Measurements from ENCODE around the gene RIPPLY1.

Gene RIPPLY1

GRCh38 chrX:106927023-106927422 lies 23.9 kb upstream of the RIPPLY1 start:
- no peak for TF ChIP-seq EZH2 (IDR thresholded peaks at IDR 0.05; ENCODE audit: borderline replicate concordance, low read depth, low read length, severe bottlenecking)
- no peak for TF ChIP-seq CTCF (IDR thresholded peaks at IDR 0.05; ENCODE audit: borderline replicate concordance, extremely low read depth, low read length, poor library complexity, severe bottlenecking)
- no peak for DNase-seq
- H3K79me2 ChIP-seq (ENCODE audit: insufficient read depth, low read length): no peaks in the 10 kb centered on the region
- H3K4me3 ChIP-seq (ENCODE audit: low read depth in 1 of 2, low read length in 2 of 2): no peak overlapping the region
- no peaks in the 10 kb centered on the region for H4K20me1 ChIP-seq (ENCODE audit: insufficient read depth, low read length)
- H3K4me1 ChIP-seq (ENCODE audit: insufficient read depth, low read length): no peaks in the 10 kb centered on the region
- H2AFZ ChIP-seq (ENCODE audit: low read depth, low read length): no peak overlapping the region
- H3K36me3 ChIP-seq (ENCODE audit: insufficient read depth, low read length): no peaks in the 10 kb centered on the region
- H3K4me2 ChIP-seq (ENCODE audit: insufficient read depth, low read length): no peak overlapping the region
- no peak for ATAC-seq (ENCODE audit: insufficient read depth, low read depth)
- no peaks in the 10 kb centered on the region for H3K27me3 ChIP-seq (ENCODE audit: insufficient read depth, low read length, poor library complexity)
- H3K9ac ChIP-seq (ENCODE audit: low read depth, low read length): no peak overlapping the region
- no peaks in the 10 kb centered on the region for H3K9me3 ChIP-seq (ENCODE audit: insufficient read depth, low read length, severe bottlenecking)
- no peak overlapping the region for H3K27ac ChIP-seq (ENCODE audit: low read length)

DNA sequence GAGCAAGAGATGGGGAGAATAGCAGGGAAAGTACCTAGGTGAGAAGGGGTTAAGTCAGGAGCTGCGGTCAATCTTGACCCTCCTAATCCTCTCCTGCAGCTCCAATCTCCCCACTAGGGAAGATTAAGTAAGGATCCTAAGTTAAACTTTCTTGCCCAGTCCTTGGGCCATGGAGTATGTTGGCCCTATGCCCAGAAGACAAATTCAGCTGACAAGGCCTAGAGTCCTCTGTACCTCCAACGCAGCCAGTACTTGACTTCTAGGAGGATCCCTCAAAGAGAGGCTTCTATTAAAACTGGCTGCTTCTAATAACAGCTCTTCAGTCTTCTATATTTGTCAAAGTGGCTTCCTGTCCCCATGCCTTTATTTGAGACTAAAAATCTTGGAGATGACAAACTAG lies 18.5 kb upstream of the RIPPLY1 start:
- Histone ChIP-seq H3K9me3 (ENCODE audit: insufficient read depth, low read length, severe bottlenecking) (no peaks in the 10 kb centered on the region), H4K20me1 (ENCODE audit: insufficient read depth, low read length) (no peaks in the 10 kb centered on the region), H3K4me1 (ENCODE audit: insufficient read depth, low read length) (peaks cover 21% of the 10 kb centered on the region), H3K4me2 (ENCODE audit: insufficient read depth, low read length) (no peak overlapping the region), H3K36me3 (ENCODE audit: insufficient read depth, low read length) (no peaks in the 10 kb centered on the region), H3K4me3 (ENCODE audit: low read depth in 1 of 2, low read length in 2 of 2) (no peak overlapping the region), H3K9ac (ENCODE audit: low read depth, low read length) (no peak overlapping the region), H3K27me3 (ENCODE audit: insufficient read depth, low read length, poor library complexity) (no peaks in the 10 kb centered on the region), H2AFZ (ENCODE audit: low read depth, low read length) (no peak overlapping the region), H3K27ac (ENCODE audit: low read length) (no peak overlapping the region), H3K79me2 (ENCODE audit: insufficient read depth, low read length) (no peaks in the 10 kb centered on the region)
- ATAC-seq (ENCODE audit: insufficient read depth, low read depth) (no peak), DNase-seq (no peak)
- TF ChIP-seq EZH2 (IDR thresholded peaks at IDR 0.05; ENCODE audit: borderline replicate concordance, low read depth, low read length, severe bottlenecking) (no peak), CTCF (IDR thresholded peaks at IDR 0.05; ENCODE audit: borderline replicate concordance, extremely low read depth, low read length, poor library complexity, severe bottlenecking) (no peak)

DNA sequence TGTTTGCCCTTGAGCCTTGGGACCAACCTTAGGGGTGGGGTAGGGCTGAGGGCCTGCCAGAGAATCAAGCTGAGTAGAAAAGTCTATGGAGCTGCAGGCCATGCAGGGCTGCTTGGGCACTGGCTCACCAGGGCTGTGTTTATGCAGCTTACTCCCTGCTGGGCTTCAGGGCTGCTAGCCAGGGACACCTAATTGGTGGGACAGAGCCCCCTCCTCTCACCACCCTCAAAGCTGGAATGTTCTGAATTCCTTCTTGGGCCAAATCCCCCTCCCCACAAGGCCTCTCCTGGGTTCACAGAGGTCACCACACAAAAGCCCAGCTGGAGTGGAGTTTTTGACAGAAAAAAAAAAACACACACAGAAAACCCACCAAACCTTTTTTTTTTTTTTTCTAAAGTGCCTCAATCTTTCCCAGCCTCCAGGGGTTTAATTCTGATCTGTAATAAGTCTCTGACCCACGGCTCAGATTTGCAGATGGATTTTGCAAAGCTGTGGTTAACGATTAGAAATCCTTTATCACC lies 16.9 kb upstream of the RIPPLY1 start, which contains the start of gene CLDN2:
CLDN2 (plus strand) TSS at position 471 of the 521 bp plus-strand sequence. CDS start 7,827 bp downstream, outside the sequence.
- H3K9me3 ChIP-seq (ENCODE audit: insufficient read depth, low read length, severe bottlenecking): no peaks in the 10 kb centered on the region
- no peaks in the 10 kb centered on the region for H3K79me2 ChIP-seq (ENCODE audit: insufficient read depth, low read length)
- H4K20me1 ChIP-seq (ENCODE audit: insufficient read depth, low read length): no peaks in the 10 kb centered on the region
- H3K4me3 ChIP-seq (ENCODE audit: low read depth in 1 of 2, low read length in 2 of 2): no peak within 1 kb of the TSS
- H3K36me3 ChIP-seq (ENCODE audit: insufficient read depth, low read length): no peaks in the 10 kb centered on the region
- H3K9ac ChIP-seq (ENCODE audit: low read depth, low read length): no peak within 1 kb of the TSS
- peaks cover 21% of the 10 kb centered on the region for H3K4me1 ChIP-seq (ENCODE audit: insufficient read depth, low read length)
- DNase-seq (no peak), ATAC-seq (ENCODE audit: insufficient read depth, low read depth) (no peak)
- no peak within 1 kb of the TSS for H3K27ac ChIP-seq (ENCODE audit: low read length)
- H3K4me2 ChIP-seq (ENCODE audit: insufficient read depth, low read length): no peak within 1 kb of the TSS
- H2AFZ ChIP-seq (ENCODE audit: low read depth, low read length): no peak within 1 kb of the TSS
- H3K27me3 ChIP-seq (ENCODE audit: insufficient read depth, low read length, poor library complexity): no peaks in the 10 kb centered on the region
- TF ChIP-seq CTCF (IDR thresholded peaks at IDR 0.05; ENCODE audit: borderline replicate concordance, extremely low read depth, low read length, poor library complexity, severe bottlenecking): no peak
- TF ChIP-seq EZH2 (IDR thresholded peaks at IDR 0.05; ENCODE audit: borderline replicate concordance, low read depth, low read length, severe bottlenecking): no peak
